Astrocyte (in vitro differentiated cells and primary cell): ENCODE results near the gene ZSCAN12.

Source experiments
- CTCF ChIP-seq: IDR thresholded peaks from 2 replicates; pipeline ENCODE4 v1.5.1; 2011; ENCODE audit warnings: low read depth, mild to moderate bottlenecking, inconsistent platforms, low read length, moderate library complexity; ENCODE audit not compliant: insufficient read depth
- EZH2 ChIP-seq: IDR thresholded peaks from 2 replicates; pipeline ENCODE4 v1.6.1; 2012; ENCODE audit warnings: mild to moderate bottlenecking, low read length, inconsistent platforms; ENCODE audit not compliant: insufficient read depth

GRCh38 chr6:28425944-28426541 lies 26.5 kb upstream of the ZSCAN12 start:
- TF ChIP-seq CTCF (no peak), EZH2 (no peak)
